Heart left ventricle (tissue), 13 donors: ENCODE results near the gene SDR42E1.

ENCODE experiments used
- POLR2A ChIP-seq, 2 donors: fragments of 450-650 bp; IDR thresholded peaks; one replicate each; pipeline ENCODE4 v1.6.1; 2017; ENCODE audit warnings: antibody characterized with exemption in 2 of 2, mild to moderate bottlenecking in 2 of 2, moderate library complexity in 2 of 2
- TF ChIP-seq, protein P1 (sequence below), 12 donors: fragments of 200-600 bp; sonication (generic) in 4 of 12; IDR thresholded peaks; one replicate each; pipeline versions ENCODE4 v1.5.0 to v1.8.0; 2018 to 2022; ENCODE audit warnings: antibody characterized with exemption in 12 of 12, mild to moderate bottlenecking in 5 of 12
- donor health status: ischemic (EF 13 %, LVEDD 7.1; RV severe dilation, severe dysfunction).
- donor health status: DM: no; HTN: yes; CAD: no.
- donor health status: DM: no; HTN: no; CAD: no.
- donor health status: ischemic (EF 25% LVEDD 6.9; RV normal size, moderate dysfunction).
- donor health status: ischemic (EF 25% LVEDD 5.7; RV mildly dilated, moderate dysfunction).
- donor health status: ischemic (EF 35%, LVEDD 5.7; RV mildly dilated, moderate dysfunction).
- donor health status: nonischemic (EF 11% LVEDD 7.7; RV severe dilation, severe dysfunction).
- donor health status: DM: yes; HTN: yes; CAD: no.
- donor health status: PGD.
- donor health status: ischemic (EF 29% LVEDD 5.4; RV normal size, mild dysfunction).
- donor health status: nonischemic (EF 23%, LVEDD 6.1; RV moderate dilation, normal function).

DNA sequence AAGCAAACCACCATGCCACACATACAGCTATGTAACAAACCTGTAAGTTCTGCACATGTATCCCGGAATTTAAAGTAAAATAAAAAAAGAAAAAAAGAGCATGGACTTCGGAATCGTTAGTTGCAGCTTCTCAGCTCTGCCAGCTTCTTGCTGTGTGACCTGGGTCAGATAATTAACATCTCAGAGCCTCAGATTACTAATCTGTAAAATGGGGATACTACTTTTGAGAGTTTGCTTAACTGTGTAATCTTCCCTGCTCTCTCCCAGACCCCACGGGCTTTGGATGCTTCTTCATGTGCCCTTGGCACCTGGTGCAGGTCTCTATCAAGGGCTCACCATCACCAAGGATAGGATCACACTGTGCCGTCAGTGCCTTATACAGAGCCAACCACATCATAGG is 40.4 kb upstream of the SDR42E1 start:
- TF ChIP-seq, protein P1, sequence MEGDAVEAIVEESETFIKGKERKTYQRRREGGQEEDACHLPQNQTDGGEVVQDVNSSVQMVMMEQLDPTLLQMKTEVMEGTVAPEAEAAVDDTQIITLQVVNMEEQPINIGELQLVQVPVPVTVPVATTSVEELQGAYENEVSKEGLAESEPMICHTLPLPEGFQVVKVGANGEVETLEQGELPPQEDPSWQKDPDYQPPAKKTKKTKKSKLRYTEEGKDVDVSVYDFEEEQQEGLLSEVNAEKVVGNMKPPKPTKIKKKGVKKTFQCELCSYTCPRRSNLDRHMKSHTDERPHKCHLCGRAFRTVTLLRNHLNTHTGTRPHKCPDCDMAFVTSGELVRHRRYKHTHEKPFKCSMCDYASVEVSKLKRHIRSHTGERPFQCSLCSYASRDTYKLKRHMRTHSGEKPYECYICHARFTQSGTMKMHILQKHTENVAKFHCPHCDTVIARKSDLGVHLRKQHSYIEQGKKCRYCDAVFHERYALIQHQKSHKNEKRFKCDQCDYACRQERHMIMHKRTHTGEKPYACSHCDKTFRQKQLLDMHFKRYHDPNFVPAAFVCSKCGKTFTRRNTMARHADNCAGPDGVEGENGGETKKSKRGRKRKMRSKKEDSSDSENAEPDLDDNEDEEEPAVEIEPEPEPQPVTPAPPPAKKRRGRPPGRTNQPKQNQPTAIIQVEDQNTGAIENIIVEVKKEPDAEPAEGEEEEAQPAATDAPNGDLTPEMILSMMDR (IDR thresholded peaks at IDR 0.05): no peak
- TF ChIP-seq POLR2A (IDR thresholded peaks at IDR 0.05): no peak
